ENCODE measurements around the gene COL24A1. TPM values are rescaled to one million over a fixed set of nuclear protein-coding genes. Genes with fewer than 3 reads are reported as not detected.

COL24A1 gene
- total RNA-seq, 1 experiment from 2014 or later = 0.08 TPM

DNA sequence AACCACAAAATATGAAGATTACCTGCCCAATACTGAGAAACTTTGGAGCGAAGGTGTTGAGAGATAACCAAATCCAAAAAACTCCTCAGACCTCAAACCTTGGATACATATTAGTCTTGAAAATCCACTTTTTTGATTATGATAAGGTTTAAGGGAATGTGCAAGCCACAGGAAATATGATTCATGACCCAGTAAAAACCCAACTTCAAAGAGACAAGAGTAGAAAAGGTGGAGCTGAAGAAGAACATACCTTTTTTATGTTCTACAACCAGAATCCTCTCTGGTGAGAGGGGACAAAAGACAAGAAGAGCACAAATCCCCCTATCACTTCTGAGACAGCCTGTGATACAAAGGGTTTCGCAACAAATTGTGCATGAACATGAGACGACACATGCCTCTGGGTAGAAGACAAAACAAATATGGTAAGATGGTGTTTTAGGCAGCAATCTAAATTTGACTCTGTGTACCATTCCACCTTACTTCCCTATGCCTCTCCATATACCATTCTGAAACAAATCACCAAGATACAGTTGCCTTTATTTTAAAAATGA, 37.3 kb downstream of the COL24A1 start:
- no peak for TF ChIP-seq TCF7L2 (IDR thresholded peaks at IDR 0.05; ENCODE audit: low read depth, low read length)
- TF ChIP-seq, protein P1, sequence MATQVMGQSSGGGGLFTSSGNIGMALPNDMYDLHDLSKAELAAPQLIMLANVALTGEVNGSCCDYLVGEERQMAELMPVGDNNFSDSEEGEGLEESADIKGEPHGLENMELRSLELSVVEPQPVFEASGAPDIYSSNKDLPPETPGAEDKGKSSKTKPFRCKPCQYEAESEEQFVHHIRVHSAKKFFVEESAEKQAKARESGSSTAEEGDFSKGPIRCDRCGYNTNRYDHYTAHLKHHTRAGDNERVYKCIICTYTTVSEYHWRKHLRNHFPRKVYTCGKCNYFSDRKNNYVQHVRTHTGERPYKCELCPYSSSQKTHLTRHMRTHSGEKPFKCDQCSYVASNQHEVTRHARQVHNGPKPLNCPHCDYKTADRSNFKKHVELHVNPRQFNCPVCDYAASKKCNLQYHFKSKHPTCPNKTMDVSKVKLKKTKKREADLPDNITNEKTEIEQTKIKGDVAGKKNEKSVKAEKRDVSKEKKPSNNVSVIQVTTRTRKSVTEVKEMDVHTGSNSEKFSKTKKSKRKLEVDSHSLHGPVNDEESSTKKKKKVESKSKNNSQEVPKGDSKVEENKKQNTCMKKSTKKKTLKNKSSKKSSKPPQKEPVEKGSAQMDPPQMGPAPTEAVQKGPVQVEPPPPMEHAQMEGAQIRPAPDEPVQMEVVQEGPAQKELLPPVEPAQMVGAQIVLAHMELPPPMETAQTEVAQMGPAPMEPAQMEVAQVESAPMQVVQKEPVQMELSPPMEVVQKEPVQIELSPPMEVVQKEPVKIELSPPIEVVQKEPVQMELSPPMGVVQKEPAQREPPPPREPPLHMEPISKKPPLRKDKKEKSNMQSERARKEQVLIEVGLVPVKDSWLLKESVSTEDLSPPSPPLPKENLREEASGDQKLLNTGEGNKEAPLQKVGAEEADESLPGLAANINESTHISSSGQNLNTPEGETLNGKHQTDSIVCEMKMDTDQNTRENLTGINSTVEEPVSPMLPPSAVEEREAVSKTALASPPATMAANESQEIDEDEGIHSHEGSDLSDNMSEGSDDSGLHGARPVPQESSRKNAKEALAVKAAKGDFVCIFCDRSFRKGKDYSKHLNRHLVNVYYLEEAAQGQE (IDR thresholded peaks at IDR 0.05; ENCODE audit: insufficient read depth in 1 of 2, low read depth in 2 of 2, low read length in 1 of 2) = no peak
- TF ChIP-seq, protein P2, sequence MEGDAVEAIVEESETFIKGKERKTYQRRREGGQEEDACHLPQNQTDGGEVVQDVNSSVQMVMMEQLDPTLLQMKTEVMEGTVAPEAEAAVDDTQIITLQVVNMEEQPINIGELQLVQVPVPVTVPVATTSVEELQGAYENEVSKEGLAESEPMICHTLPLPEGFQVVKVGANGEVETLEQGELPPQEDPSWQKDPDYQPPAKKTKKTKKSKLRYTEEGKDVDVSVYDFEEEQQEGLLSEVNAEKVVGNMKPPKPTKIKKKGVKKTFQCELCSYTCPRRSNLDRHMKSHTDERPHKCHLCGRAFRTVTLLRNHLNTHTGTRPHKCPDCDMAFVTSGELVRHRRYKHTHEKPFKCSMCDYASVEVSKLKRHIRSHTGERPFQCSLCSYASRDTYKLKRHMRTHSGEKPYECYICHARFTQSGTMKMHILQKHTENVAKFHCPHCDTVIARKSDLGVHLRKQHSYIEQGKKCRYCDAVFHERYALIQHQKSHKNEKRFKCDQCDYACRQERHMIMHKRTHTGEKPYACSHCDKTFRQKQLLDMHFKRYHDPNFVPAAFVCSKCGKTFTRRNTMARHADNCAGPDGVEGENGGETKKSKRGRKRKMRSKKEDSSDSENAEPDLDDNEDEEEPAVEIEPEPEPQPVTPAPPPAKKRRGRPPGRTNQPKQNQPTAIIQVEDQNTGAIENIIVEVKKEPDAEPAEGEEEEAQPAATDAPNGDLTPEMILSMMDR (IDR thresholded peaks at IDR 0.05) = no peak
- no peak for TF ChIP-seq POLR2AphosphoS5 (IDR thresholded peaks at IDR 0.05; ENCODE audit: low read depth, low read length)
- no peak for TF ChIP-seq SIN3A (IDR thresholded peaks at IDR 0.05; ENCODE audit: borderline replicate concordance, insufficient read depth, low read depth, low read length)
- Histone ChIP-seq H3K27ac (ENCODE audit: low read length) (no peak overlapping the region), H3K27me3 (ENCODE audit: control insufficient read depth, insufficient read depth, low read length) (peaks cover 19% of the 10 kb centered on the region; the same call in 1 of the 2 replicates), H3K4me3 (ENCODE audit: low read depth in 2 of 2, low read length in 2 of 2) (no peak overlapping the region), H3K4me1 (ENCODE audit: control insufficient read depth, insufficient read depth, low read length) (no peaks in the 10 kb centered on the region), H3K36me3 (ENCODE audit: control insufficient read depth, insufficient read depth, low read length) (no peaks in the 10 kb centered on the region), H3K9me3 (ENCODE audit: control insufficient read depth, insufficient read depth, low read depth, low read length) (no peaks in the 10 kb centered on the region)
- intact Hi-C loops (cut with micrococcal nuclease; ENCODE audit: unreplicated experiment) (no loop called here), in situ Hi-C loops (cut with HindIII; ENCODE audit: low pct_unique_long_range_greater_than_20kb, low sequenced_read_pairs) (no loop called here)
- CTCF ChIA-PET = no interaction called here
- ATAC-seq = no peak
- no TSS peak for BruUV-seq (replicated peaks)
- no peak for DNase-seq (ENCODE audit: low read depth, low spot score)
- POLR2A ChIA-PET = no interaction called here

DNA sequence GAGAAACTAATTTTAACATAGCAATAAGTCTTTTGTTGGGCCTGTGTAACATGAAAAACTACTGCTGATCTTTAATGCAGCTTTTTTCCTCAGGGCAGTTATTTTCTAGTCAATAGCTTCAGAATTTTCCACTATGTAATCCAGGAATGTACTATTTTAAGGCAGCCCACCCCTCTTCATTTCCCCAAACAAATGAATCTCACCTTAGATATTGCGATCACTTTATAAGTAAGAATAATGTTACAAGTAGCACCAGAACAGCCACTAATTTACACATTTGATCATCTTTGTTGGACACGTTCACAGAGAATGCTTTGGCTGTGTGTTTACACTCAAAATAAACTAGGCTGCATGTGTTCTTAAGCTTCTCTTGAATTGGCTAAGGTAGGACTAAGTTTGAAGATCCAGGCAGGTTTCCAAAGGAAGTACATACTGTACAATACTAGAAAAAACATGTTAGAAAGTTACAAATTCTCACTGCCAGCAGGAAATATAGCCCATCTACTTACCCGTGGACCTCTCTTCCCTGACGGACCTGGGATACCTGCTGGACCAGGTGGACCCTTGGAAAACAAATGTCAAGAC, 41.7 kb downstream of the COL24A1 start:
- intact Hi-C loops (cut with micrococcal nuclease; ENCODE audit: unreplicated experiment) = no loop called here
- H3K4me3 ChIP-seq (ENCODE audit: low read depth in 2 of 2, low read length in 2 of 2) = no peak overlapping the region
- TF ChIP-seq POLR2AphosphoS5 (IDR thresholded peaks at IDR 0.05; ENCODE audit: low read depth, low read length) (no peak), SIN3A (IDR thresholded peaks at IDR 0.05; ENCODE audit: borderline replicate concordance, insufficient read depth, low read depth, low read length) (no peak)
- TF ChIP-seq, protein P1 (IDR thresholded peaks at IDR 0.05; ENCODE audit: insufficient read depth in 1 of 2, low read depth in 2 of 2, low read length in 1 of 2) = no peak
- TF ChIP-seq, protein P2 (IDR thresholded peaks at IDR 0.05) = no peak
- ATAC-seq (no peak), DNase-seq (ENCODE audit: low read depth, low spot score) (no peak)
- no peaks in the 10 kb centered on the region for H3K9me3 ChIP-seq (ENCODE audit: control insufficient read depth, insufficient read depth, low read depth, low read length)
- BruUV-seq (replicated peaks) = no TSS peak
- peaks cover 11% of the 10 kb centered on the region; the same call in 1 of the 2 replicates for H3K27me3 ChIP-seq (ENCODE audit: control insufficient read depth, insufficient read depth, low read length)
- in situ Hi-C loops (cut with HindIII; ENCODE audit: low pct_unique_long_range_greater_than_20kb, low sequenced_read_pairs) = no loop called here
- no peaks in the 10 kb centered on the region for H3K4me1 ChIP-seq (ENCODE audit: control insufficient read depth, insufficient read depth, low read length)
- H3K27ac ChIP-seq (ENCODE audit: low read length) = no peak overlapping the region
- CTCF ChIA-PET = no interaction called here
- H3K36me3 ChIP-seq (ENCODE audit: control insufficient read depth, insufficient read depth, low read length) = no peaks in the 10 kb centered on the region
- POLR2A ChIA-PET = no interaction called here

Data from Panc1 (cell line).